ENCODE data around the gene CXCL12.

The CXCL12 gene

GRCh38 chr10:44399659-44400451 lies 15.0 kb upstream of the CXCL12 start:
- DNase-seq (ENCODE audit: low spot score): peak; percentile 55

- no peak for DNase-seq (ENCODE audit: low spot score)
Observed at GRCh38 chr10:44398747-44399658, 14.1 kb upstream of the CXCL12 start.

- DNase-seq (ENCODE audit: low spot score): peak; percentile 30
Observed at GRCh38 chr10:44398271-44398670, 13.4 kb upstream of the CXCL12 start.

- DNase-seq (ENCODE audit: low spot score): peak; percentile 60
Observed at GRCh38 chr10:44397476-44398225, 12.8 kb upstream of the CXCL12 start.

- DNase-seq (ENCODE audit: low spot score): peak; percentile 61
Observed at GRCh38 chr10:44396671-44397191, 11.8 kb upstream of the CXCL12 start.

DNA sequence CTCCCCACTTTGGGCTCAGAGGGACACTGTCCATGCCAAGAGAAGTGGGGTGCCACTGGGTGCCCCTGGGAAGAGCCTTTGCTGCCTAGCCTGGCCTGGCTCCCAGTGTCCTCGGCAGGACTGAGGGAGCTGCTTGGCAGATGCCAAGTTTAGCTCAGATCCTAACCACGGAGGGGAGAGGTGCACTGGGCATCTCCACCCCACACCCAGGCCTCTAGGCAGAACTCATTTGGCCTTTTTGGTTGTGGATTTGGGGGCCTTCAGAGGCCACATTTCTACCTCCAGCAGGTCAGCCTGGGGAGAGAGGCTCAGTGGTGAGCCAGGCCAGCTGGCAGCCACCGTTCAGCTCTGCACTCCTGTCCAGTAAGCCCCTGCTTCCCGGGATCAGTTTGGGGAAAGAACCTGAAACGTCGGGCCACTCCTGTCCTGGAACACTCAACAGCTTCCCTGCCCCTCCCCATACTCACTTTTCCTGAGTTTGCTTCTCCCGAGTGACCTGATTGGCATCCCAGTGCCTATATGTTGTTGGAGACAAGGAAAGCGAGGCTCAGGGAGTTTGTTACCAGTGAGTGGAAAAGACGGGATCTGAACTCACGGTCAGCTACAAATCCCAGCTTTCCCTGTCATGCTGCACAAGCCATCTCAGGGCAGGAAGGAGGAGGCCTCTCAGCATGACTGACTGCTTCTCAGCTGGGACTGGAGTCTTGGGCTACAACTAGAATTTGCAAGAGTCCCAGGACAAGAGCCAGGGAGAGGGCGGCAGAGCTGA lies 11.2 kb upstream of the CXCL12 start:
- DNase-seq (ENCODE audit: low spot score): peak; percentile 53

DNA sequence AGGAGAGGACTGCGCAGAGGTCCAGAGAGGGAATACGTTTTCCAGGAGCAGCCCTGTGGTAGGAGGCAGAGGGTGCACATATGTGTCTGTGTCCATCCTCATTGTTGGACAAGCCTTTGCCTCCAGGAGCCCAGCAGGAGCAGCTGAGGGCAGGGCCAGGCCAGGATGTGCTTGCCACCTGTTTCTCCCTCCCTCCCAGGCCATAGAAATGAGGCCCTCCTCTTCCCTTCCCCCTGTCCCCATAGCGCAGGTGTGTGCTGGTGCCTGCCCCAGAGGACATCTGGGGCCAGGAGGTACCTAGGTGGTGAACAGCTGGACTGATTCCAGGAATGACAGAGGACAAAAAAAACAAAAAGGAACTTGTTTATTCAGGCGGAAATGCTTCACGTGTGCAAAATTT lies 10.5 kb upstream of the CXCL12 start:
- peak; percentile 48 for DNase-seq (ENCODE audit: low spot score)

- peak; percentile 40 for DNase-seq (ENCODE audit: low spot score)
Observed at GRCh38 chr10:44394696-44395381, 9.9 kb upstream of the CXCL12 start.

- DNase-seq (ENCODE audit: low spot score): peak; percentile 56
Observed at GRCh38 chr10:44393834-44394547, 9.1 kb upstream of the CXCL12 start.

GRCh38 chr10:44393051-44393630 lies 8.2 kb upstream of the CXCL12 start:
- peak; percentile 45 for DNase-seq (ENCODE audit: low spot score)

DNA sequence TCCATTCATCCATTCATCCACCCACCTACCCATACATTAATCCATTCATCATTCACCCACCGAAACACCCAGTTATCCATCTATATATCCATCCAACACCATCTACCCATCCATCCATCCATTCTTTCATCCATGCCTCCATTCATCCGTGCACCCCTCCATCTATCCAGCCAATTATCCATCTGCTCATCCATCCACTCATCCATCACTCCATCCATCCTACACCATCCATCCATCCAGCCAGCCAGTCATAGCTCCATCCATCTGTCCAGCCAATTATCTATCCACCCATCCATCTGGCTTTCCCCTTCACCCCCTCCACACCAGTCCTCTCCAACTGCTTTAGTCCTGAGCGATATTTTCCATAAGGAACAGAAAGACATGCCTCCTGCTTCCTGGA lies 7.5 kb upstream of the CXCL12 start:
- no peak for DNase-seq (ENCODE audit: low spot score)

GRCh38 chr10:44391981-44392380 lies 7.1 kb upstream of the CXCL12 start:
- DNase-seq (ENCODE audit: low spot score): peak; percentile 23

GRCh38 chr10:44390585-44391072 lies 5.7 kb upstream of the CXCL12 start:
- peak; percentile 46 for DNase-seq (ENCODE audit: low spot score)

DNA sequence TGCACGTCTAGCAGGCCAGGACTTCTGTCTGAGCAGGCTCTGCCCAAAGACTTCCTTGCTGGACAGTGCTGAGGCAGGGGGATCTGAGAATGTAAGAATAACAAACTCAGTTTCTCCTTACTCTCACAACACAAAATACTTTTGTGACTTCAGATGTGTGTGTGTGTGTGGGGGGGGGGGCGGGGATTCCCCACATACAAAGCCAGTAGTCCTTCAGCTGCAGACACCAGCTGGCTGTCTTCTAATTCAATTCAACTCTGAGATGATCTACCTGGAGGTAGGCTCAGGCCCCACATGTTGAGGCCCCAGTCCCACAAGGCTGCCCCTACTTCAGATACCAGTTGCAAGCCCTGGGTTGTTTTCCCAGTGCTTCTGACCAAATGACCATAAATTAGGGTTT lies 4.7 kb upstream of the CXCL12 start:
- DNase-seq (ENCODE audit: low spot score): peak; percentile 31

DNA sequence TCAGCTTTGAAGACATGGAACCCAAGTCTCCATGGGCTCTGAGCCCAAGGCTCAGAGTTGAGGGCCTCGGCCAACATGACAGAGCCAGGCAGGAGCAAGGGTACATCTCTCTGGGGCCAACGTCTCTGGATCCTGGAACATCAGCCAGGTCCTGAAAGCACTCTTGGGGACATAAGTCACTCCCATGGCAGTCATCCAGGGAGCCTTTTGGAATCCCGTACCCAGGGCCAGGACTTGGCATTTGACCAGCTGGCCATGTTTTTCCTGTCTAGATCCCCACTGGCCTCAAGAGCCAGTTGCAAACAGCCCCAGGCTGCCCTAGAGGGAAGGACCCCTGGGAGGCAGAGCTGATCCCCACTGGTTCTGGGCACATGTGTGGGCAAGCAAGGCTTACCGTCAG lies 4.3 kb upstream of the CXCL12 start:
- peak; percentile 61 for DNase-seq (ENCODE audit: low spot score)

DNA sequence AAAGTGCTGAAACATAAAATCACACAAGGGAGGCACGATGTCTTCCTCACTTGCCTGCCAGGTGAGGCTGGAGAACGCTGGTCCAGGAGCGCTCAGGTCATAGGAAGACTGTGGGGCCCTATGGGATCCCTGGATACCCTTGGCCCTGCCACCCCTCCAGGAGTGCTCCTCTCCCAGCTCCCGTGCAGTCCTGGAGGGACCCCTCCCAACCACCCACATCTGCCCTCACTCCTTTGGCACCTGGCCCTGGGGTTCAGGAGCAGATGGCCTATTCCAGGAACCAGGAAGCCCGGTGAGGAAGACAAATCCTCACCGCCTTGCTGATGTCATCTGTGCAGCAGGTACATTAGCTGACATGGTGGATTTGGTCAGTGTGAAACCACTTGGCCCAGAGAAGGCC lies 3.7 kb upstream of the CXCL12 start:
- peak; percentile 44 for DNase-seq (ENCODE audit: low spot score)

- peak; percentile 50 for DNase-seq (ENCODE audit: low spot score)
Observed at GRCh38 chr10:44387853-44388251, 3.0 kb upstream of the CXCL12 start.

GRCh38 chr10:44386546-44387052 lies 1.7 kb upstream of the CXCL12 start:
- peak; percentile 88 for DNase-seq (ENCODE audit: low spot score)

All from left forelimb (tissue), 1 donor.